ENCODE measurements around the gene E2F1. TPM values are rescaled to one million over a fixed set of nuclear protein-coding genes. Genes with fewer than 3 reads are reported as not detected.

Gene E2F1
- total and polyA plus RNA-seq, 4 donors: 0.10 to 11.0 (median 0.88) TPM

DNA sequence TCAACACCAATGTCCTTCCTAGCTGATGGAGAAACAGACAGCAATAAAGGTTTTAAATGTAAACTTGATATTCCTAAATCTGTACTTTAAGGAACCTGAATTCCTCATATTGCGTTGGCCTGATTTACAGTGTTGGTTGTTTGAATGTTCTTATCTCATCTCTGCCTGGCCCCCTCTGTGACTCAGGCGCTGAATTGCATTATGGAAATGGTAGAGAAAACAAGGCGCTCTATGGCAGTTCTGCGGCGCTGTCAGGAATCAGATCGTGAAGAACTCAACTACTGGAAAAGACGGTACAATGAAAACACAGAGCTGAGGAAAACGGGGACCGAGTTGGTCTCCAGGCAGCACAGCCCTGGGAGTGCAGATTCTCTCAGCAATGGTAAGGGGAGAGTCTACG lies 56.7 kb downstream of the E2F1 start:
- Histone ChIP-seq H3K4me1 (ENCODE audit: control insufficient read depth in 4 of 4, insufficient read depth in 4 of 4, low read length in 3 of 4) (no peaks in the 10 kb centered on the region), H3K36me3 (ENCODE audit: control insufficient read depth in 4 of 4, insufficient read depth in 3 of 4, low read depth in 1 of 4, low read length in 3 of 4) (peaks cover 1 to 54% (median 17%) of the 10 kb centered on the region in 4 donors), H3K9ac (ENCODE audit: low read depth in 1 of 2, low read length in 2 of 2) (no peak overlapping the region), H3K4me3 (ENCODE audit: low read depth in 1 of 3, low read length in 3 of 3) (no peak overlapping the region), H3K27ac (ENCODE audit: low read depth in 1 of 2, low read length in 2 of 2) (no peak overlapping the region), H3K27me3 (ENCODE audit: control insufficient read depth in 4 of 4, insufficient read depth in 4 of 4, low read length in 3 of 4) (no peaks in the 10 kb centered on the region), H3K9me3 (ENCODE audit: control insufficient read depth in 4 of 4, low read length in 3 of 4) (no peaks in the 10 kb centered on the region)
- no peak for DNase-seq (ENCODE audit: low spot score)
- 98% methylated on average over 10 of the region's 10 CpGs for WGBS
- TF ChIP-seq FOXA2 (IDR thresholded peaks at IDR 0.05) (no peak), FOXA1 (IDR thresholded peaks at IDR 0.05) (no peak), NR2F2 (IDR thresholded peaks at IDR 0.05) (no peak), GABPA (IDR thresholded peaks at IDR 0.05 in 1 of 2, conservative IDR thresholded peaks at IDR 0.05 in 1 of 2) (no peak), EGR1 (IDR thresholded peaks at IDR 0.05; ENCODE audit: low read depth in 2 of 2) (no peak), HNF4A (conservative IDR thresholded peaks at IDR 0.05) (no peak), HNF4G (IDR thresholded peaks at IDR 0.05) (no peak), TAF1 (conservative IDR thresholded peaks at IDR 0.05) (no peak), RXRA (IDR thresholded peaks at IDR 0.05) (no peak), YY1 (IDR thresholded peaks at IDR 0.05) (no peak), RAD21 (IDR thresholded peaks at IDR 0.05) (no peak), SP1 (IDR thresholded peaks at IDR 0.05) (no peak), JUND (IDR thresholded peaks at IDR 0.05) (no peak)
- TF ChIP-seq, protein P1, sequence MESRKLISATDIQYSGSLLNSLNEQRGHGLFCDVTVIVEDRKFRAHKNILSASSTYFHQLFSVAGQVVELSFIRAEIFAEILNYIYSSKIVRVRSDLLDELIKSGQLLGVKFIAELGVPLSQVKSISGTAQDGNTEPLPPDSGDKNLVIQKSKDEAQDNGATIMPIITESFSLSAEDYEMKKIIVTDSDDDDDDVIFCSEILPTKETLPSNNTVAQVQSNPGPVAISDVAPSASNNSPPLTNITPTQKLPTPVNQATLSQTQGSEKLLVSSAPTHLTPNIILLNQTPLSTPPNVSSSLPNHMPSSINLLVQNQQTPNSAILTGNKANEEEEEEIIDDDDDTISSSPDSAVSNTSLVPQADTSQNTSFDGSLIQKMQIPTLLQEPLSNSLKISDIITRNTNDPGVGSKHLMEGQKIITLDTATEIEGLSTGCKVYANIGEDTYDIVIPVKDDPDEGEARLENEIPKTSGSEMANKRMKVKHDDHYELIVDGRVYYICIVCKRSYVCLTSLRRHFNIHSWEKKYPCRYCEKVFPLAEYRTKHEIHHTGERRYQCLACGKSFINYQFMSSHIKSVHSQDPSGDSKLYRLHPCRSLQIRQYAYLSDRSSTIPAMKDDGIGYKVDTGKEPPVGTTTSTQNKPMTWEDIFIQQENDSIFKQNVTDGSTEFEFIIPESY (IDR thresholded peaks at IDR 0.05): no peak
- TF ChIP-seq, protein P2, sequence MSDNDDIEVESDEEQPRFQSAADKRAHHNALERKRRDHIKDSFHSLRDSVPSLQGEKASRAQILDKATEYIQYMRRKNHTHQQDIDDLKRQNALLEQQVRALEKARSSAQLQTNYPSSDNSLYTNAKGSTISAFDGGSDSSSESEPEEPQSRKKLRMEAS (IDR thresholded peaks at IDR 0.05): no peak
- TF ChIP-seq, protein P3, sequence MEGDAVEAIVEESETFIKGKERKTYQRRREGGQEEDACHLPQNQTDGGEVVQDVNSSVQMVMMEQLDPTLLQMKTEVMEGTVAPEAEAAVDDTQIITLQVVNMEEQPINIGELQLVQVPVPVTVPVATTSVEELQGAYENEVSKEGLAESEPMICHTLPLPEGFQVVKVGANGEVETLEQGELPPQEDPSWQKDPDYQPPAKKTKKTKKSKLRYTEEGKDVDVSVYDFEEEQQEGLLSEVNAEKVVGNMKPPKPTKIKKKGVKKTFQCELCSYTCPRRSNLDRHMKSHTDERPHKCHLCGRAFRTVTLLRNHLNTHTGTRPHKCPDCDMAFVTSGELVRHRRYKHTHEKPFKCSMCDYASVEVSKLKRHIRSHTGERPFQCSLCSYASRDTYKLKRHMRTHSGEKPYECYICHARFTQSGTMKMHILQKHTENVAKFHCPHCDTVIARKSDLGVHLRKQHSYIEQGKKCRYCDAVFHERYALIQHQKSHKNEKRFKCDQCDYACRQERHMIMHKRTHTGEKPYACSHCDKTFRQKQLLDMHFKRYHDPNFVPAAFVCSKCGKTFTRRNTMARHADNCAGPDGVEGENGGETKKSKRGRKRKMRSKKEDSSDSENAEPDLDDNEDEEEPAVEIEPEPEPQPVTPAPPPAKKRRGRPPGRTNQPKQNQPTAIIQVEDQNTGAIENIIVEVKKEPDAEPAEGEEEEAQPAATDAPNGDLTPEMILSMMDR (IDR thresholded peaks at IDR 0.05; ENCODE audit: low read depth, low read length, missing input control): no peak

DNA sequence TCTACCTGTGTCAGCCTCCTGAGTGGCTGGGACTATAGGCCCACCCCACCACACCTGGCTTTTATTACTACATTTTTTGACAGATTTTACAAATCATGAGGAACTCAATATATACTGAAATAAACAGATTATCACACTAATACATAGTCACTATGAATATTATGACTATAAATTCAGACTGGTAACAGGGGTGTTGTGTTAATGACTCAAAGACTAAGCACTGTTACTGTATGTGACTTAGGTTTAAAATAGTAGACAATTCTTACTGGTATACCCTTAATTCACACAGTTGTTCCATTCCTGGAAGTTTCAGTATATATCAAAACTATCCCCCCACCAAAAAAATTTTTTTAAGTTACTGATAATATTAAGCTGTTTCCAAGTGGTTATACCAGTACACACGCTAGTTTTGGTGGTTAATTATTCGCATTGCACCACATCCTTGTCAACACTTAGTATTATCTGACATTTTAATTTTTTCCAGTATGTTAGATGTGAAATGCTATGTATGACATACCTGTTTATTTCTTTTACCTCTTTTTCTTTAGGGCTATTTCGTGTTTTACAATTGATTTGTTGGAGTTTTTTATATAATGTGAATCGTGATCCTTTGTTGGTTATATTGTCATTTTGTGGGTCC lies 58.5 kb downstream of the E2F1 start:
- TF ChIP-seq, protein P4, sequence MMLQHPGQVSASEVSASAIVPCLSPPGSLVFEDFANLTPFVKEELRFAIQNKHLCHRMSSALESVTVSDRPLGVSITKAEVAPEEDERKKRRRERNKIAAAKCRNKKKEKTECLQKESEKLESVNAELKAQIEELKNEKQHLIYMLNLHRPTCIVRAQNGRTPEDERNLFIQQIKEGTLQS (IDR thresholded peaks at IDR 0.05): no peak
- TF ChIP-seq, protein P3 (IDR thresholded peaks at IDR 0.05; ENCODE audit: low read depth, low read length, missing input control): no peak
- TF ChIP-seq FOXA1 (IDR thresholded peaks at IDR 0.05): no peak
- no peak for TF ChIP-seq GABPA (IDR thresholded peaks at IDR 0.05 in 1 of 2, conservative IDR thresholded peaks at IDR 0.05 in 1 of 2)
- no peak for TF ChIP-seq RAD21 (IDR thresholded peaks at IDR 0.05)
- TF ChIP-seq HNF4G (IDR thresholded peaks at IDR 0.05): no peak
- no peak for TF ChIP-seq NR2F2 (IDR thresholded peaks at IDR 0.05)
- TF ChIP-seq HNF4A (conservative IDR thresholded peaks at IDR 0.05): no peak
- TF ChIP-seq, protein P5, sequence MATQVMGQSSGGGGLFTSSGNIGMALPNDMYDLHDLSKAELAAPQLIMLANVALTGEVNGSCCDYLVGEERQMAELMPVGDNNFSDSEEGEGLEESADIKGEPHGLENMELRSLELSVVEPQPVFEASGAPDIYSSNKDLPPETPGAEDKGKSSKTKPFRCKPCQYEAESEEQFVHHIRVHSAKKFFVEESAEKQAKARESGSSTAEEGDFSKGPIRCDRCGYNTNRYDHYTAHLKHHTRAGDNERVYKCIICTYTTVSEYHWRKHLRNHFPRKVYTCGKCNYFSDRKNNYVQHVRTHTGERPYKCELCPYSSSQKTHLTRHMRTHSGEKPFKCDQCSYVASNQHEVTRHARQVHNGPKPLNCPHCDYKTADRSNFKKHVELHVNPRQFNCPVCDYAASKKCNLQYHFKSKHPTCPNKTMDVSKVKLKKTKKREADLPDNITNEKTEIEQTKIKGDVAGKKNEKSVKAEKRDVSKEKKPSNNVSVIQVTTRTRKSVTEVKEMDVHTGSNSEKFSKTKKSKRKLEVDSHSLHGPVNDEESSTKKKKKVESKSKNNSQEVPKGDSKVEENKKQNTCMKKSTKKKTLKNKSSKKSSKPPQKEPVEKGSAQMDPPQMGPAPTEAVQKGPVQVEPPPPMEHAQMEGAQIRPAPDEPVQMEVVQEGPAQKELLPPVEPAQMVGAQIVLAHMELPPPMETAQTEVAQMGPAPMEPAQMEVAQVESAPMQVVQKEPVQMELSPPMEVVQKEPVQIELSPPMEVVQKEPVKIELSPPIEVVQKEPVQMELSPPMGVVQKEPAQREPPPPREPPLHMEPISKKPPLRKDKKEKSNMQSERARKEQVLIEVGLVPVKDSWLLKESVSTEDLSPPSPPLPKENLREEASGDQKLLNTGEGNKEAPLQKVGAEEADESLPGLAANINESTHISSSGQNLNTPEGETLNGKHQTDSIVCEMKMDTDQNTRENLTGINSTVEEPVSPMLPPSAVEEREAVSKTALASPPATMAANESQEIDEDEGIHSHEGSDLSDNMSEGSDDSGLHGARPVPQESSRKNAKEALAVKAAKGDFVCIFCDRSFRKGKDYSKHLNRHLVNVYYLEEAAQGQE (IDR thresholded peaks at IDR 0.05): no peak
- TF ChIP-seq, protein P1 (IDR thresholded peaks at IDR 0.05): no peak
- 98% methylated on average over 4 of the region's 4 CpGs for WGBS
- peaks cover 4 to 61% (median 21%) of the 10 kb centered on the region in 4 donors for H3K36me3 ChIP-seq (ENCODE audit: control insufficient read depth in 4 of 4, insufficient read depth in 3 of 4, low read depth in 1 of 4, low read length in 3 of 4)

More for the DNA sequence above, 58.5 kb downstream of the E2F1 start:
- no peaks in the 10 kb centered on the region for H3K4me1 ChIP-seq (ENCODE audit: control insufficient read depth in 4 of 4, insufficient read depth in 4 of 4, low read length in 3 of 4)
- no peaks in the 10 kb centered on the region for H3K27me3 ChIP-seq (ENCODE audit: control insufficient read depth in 4 of 4, insufficient read depth in 4 of 4, low read length in 3 of 4)
- no peak overlapping the region for H3K27ac ChIP-seq (ENCODE audit: low read depth in 1 of 2, low read length in 2 of 2)
- H3K9ac ChIP-seq (ENCODE audit: low read depth in 1 of 2, low read length in 2 of 2): no peak overlapping the region
- DNase-seq (ENCODE audit: low spot score): no peak
- H3K9me3 ChIP-seq (ENCODE audit: control insufficient read depth in 4 of 4, low read length in 3 of 4): no peaks in the 10 kb centered on the region
- H3K4me3 ChIP-seq (ENCODE audit: low read depth in 1 of 3, low read length in 3 of 3): no peak overlapping the region
